Mammary epithelial cell (primary cell): ENCODE results near the gene SLC35F2.

Source experiments
- CTCF ChIP-seq, 2 donors: IDR thresholded peaks in 1 of 2; conservative IDR thresholded peaks in 1 of 2; 2 replicates each; pipeline ENCODE4 v1.5.1; 2011 to 2012; ENCODE audit warnings: inconsistent platforms in 2 of 2, low read length in 2 of 2, mild to moderate bottlenecking in 2 of 2, control low read depth in 1 of 2, low read depth in 1 of 2; ENCODE audit not compliant: insufficient read depth in 1 of 2; ENCODE audit errors: extremely low read depth in 1 of 2
- EZH2 ChIP-seq: IDR thresholded peaks from 2 replicates; pipeline ENCODE4 v1.6.1; 2012; ENCODE audit warnings: low read length, inconsistent platforms, borderline replicate concordance

GRCh38 chr11:107791343-107792048 lies 67.1 kb downstream of the SLC35F2 start:
- TF ChIP-seq CTCF (conservative IDR thresholded peaks at IDR 0.05 in 1 of 2, IDR thresholded peaks at IDR 0.05 in 1 of 2; ENCODE audit: extremely low read depth in 1 of 2, insufficient read depth in 1 of 2, low read depth in 1 of 2, low read length in 2 of 2): no peak
- TF ChIP-seq EZH2: no peak
